GM18511 (cell line): ENCODE measurements around the gene LRBA.

ENCODE experiments used
- ATAC-seq: cut with Tn5 transposase; IDR thresholded peaks from one replicate; pipeline ENCODE4 v1.9.1; 2021; ENCODE audit warnings: mild to moderate bottlenecking, moderate library complexity; ENCODE audit not compliant: unreplicated experiment

Gene LRBA

DNA sequence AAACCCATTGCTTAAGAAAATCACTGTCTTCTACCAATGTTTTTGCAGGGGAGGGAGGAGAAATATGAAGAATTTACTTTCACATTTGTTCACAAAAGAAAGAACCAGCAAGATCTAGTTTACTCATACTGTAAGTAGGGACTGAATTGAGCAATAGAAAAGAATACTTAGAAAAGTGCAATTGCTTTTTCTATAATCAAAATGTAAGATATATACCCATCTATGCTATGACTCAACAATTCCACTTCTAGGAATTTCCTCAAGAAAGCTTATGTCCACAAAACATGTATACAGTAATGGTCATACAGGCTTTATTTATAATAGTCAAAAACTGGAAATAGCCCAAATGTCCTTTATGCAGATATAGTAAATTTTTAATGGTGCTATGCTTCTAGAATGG is 196.4 kb downstream of the LRBA start:
- ATAC-seq, result no peak

GRCh38 chr4:150817804-150818528 is 197.1 kb downstream of the LRBA start:
- ATAC-seq, result no peak

- ATAC-seq, result no peak
Observed at GRCh38 chr4:150817017-150817416, 198.1 kb downstream of the LRBA start.

- ATAC-seq, result no peak
Observed at GRCh38 chr4:150816491-150816890, 198.6 kb downstream of the LRBA start.

DNA sequence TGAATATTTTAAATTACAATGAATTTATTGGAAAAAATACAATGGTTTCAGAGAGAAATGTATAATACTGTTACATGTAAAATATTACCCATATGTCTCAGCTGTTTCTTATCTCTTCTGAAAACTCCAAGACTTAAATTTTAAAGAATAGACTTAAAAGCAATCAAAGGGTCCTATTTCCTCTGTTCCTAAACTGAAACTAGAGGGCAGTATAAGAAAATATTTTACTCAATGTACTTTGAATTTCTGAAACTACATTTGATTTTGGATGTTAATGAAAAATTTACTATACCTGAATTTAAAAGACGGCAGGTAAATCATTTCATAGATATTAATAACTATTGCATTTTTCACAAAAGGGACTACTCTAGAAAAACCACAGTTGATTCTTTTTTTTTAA is 200.2 kb downstream of the LRBA start:
- no peak for ATAC-seq

DNA sequence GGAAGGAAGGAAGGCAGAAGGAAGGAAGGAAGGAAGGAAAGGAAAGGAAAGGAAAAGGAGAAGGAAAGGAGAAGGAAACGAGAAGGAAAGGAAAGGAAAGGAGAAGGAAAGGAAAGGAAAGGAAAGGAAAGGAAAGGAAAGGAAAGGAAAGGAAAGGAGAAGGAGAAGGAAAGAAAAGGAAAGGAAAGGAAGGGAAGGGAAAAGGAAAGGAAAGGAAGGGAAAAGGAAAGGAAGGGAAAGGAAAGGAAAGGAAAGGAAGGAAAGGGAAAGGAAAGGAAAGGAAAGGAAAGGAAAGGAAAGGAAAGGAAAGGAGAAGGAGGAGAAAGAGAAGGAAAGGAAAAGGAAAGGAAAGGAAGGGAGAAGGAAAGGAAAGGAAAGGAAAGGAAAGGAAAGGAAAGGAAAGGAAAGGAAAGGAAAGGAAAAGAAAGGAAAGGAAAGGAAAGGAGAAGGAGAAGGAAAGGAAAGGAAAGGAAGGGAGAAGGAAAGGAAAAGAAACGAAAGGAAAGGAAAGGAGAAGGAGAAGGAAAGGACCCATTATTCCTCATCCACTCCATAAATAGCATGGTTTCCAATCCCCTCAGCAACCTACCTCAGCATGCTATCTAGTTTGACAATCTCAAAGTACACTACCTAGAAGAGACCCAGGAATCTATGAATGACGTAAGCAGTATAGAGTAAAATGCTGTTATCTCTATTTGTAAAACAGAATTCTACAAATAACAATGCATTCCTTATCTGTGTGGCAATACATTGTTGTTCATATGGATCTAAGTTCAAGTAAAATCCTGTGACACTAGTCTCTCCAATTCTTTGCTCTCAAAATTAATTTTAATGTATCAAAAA is 209.7 kb downstream of the LRBA start:
- ATAC-seq, result no peak

DNA sequence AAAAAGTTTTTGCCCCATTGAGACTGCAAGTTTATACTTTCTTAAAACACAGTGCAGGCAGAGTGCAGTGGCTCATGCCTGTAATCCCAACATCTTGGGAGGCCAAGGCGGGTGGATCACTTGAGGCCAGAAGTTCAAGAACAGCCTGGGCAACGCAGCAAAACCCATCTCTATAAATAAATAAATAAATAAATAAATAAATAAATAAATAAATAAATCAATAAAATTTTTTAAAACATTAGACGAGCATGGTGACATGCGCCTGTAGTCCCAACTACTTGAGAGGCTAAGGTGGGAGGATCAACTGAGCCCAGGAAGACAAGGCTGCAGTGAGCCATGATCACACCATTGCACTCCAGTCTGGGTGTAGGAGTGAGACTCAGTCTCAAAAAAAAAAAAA is 213.3 kb downstream of the LRBA start:
- no peak for ATAC-seq

GRCh38 chr4:150799207-150799606 is 215.9 kb downstream of the LRBA start:
- no peak for ATAC-seq

- ATAC-seq, result no peak
Observed at GRCh38 chr4:150794706-150795105, 220.4 kb downstream of the LRBA start.

DNA sequence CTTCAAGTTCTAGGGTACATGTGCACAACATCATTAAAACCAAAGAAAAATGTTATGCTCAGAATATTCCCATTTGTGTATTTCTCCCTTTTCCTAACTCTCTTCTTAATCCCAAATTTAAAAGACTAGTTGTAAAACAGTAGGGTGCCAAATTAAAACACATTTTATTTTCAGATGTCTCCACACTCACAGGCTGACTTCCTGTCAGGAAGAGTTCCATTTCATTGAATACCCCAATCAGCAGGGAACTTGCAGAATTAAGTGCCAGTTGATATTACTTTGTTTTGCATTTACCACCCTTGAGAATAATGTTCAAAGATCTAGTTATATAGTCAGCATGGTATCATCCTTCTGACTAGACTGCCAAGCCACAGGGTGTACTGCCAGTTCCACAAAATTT is 225.2 kb downstream of the LRBA start:
- no peak for ATAC-seq

GRCh38 chr4:150784939-150785338 is 230.1 kb downstream of the LRBA start:
- no peak for ATAC-seq

GRCh38 chr4:150784305-150784704 is 230.8 kb downstream of the LRBA start:
- ATAC-seq, result no peak

GRCh38 chr4:150782921-150783320 is 232.2 kb downstream of the LRBA start:
- no peak for ATAC-seq

- no peak for ATAC-seq
Observed at GRCh38 chr4:150782311-150782710, 232.8 kb downstream of the LRBA start.

DNA sequence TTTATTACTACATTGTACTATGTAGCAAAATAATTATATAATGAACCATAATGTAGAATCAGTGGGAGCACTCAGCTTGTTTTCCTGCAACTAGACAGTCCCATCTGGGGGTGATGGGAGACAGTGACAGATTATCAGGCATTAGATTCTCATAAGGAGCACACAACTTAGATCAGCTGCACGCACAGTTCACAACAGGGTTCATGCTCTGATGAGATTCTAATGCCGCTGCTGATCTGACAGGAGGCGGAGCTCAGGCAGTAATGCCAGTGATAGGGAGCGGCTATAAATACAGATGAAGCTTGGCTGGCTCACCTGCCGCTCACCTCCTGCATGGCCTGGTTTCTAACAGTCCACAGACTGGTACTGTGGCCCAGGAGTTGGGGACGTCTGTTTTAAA is 233.9 kb downstream of the LRBA start:
- no peak for ATAC-seq

GRCh38 chr4:150779707-150780106 is 235.4 kb downstream of the LRBA start:
- ATAC-seq, result no peak

DNA sequence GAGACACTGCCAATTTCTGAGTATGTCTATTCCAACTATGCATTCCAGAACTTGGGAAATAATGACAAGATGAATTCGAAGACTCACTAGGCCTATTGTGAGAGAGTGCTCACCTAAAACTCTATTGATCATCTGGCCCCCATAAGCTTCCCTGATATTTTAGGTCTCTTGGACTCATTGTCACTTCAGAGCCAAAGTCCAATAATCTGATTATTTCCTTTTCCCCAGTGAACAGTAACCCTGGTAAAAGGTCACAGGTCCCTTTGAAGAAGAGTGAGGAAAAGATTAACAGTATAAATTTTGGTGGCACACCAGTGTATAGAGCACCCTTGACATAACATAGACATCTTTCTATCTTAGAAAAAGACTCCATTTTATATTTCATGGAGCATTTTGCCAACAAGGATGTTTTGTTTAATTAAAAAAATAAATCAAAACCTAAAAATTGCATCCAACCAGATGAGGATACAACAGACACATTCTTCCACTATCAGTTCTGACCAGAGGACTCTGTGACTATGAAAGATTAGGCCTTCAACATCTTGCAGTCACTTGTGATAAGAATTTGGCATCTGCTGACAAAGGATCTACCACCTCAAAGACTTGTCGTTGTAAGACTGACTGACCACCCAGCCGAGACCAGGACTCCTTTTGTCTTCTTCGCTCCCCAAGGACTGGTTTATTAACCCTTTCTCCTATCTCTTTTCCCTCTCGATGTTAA is 241.2 kb downstream of the LRBA start:
- no peak for ATAC-seq

DNA sequence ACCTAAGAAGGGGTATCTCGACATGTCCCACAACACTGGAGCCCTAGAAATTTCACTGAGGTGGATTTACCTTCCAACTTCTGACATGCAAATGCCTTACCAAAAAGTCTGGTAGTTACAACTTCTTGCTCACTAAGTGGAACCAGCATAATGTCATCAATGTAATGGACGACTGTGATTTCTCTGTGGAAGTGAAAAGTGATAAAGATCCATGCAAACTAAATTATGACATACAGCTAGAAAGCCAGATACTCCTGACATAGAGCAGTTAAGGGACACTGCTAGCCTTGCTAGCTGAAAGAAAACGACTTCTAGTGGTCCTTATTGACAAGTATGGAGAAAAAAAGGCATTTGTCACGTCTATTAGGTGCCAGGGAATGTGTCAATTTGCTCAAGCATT is 242.1 kb downstream of the LRBA start:
- no peak for ATAC-seq

- no peak for ATAC-seq
Observed at GRCh38 chr4:150771382-150771781, 243.7 kb downstream of the LRBA start.

GRCh38 chr4:150769845-150770244 is 245.2 kb downstream of the LRBA start:
- no peak for ATAC-seq

DNA sequence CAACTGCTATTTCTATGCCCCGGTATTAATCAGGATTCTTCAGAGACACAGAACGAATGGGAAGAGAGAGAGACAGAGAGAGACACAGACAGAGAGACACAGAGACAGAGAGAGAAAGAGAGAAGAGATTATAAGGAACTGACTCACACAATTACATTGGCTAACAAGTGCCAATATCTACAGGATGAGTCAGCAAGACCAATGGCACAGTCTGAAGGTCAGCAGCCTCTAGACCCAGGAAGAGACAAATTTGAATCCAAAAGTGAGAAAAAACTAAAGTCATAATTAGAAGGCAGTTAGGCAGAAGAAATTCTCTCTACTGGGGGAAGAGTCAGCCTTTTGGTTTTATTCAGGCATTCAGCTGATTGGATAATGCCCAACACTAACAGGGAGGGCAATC is 245.8 kb downstream of the LRBA start:
- no peak for ATAC-seq

- ATAC-seq, result no peak
Observed at GRCh38 chr4:150768497-150768896, 246.6 kb downstream of the LRBA start.
